ENCODE data around the gene AP2A2. TPM values are rescaled to one million over a fixed set of nuclear protein-coding genes. Genes with fewer than 3 reads are reported as not detected.

The AP2A2 gene
- total RNA-seq, 4 donors from 2014 or later = 33.6 to 76.6 (median 46.4) TPM

DNA sequence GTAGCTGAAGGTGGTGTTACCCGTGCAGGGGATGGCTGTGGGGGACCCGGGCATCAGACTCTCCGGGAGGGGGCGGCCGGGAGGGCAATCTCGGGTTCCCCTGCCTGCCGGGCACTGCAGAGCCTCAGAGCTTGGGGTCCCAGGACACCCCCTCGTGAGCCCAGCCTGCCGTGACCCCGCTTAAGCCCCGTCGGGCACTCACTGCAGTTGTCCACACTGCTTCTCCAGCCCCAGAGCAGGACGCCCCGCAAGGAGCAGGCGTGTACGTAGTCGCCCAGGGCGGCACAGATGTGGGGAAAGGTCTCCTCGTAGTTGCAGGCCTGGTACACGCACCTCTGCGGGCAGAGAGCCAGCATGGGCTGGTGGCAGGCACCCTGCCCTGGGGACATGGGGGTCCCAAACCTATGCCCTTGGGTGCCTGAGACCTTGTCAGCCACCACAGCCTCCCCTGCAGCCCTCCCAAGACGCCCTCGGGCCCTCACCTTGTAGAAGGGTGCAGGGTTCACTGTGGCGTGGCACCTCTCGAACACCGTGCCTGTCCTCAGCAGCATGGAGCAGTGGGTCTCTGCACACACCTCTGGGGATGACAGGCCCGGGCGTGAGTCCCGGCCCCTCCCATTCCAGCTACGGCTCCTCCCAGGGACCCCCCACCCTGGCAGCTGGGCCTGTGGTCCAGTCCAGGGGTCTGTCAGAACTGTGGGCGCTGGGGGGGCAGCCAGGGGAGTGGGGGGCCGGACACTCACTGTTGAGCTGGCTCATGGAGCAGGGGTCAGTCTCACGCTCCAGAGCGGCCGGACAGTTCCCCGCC lies 102.0 kb downstream of the AP2A2 start:
- H3K4me3 ChIP-seq (ENCODE audit: low read depth, poor library complexity, severe bottlenecking) = no peak overlapping the region
- intact Hi-C loops (cut with DNase I; ENCODE audit: low total_unique reads) = no loop called here
- 66 to 73% methylated on average over 22 to 31 of the region's 36 CpGs for WGBS, 2 donors
- no peak for DNase-seq (ENCODE audit: low spot score in 2 of 2)
- no peak for TF ChIP-seq POLR2A (IDR thresholded peaks at IDR 0.05)
- TF ChIP-seq, protein P1, sequence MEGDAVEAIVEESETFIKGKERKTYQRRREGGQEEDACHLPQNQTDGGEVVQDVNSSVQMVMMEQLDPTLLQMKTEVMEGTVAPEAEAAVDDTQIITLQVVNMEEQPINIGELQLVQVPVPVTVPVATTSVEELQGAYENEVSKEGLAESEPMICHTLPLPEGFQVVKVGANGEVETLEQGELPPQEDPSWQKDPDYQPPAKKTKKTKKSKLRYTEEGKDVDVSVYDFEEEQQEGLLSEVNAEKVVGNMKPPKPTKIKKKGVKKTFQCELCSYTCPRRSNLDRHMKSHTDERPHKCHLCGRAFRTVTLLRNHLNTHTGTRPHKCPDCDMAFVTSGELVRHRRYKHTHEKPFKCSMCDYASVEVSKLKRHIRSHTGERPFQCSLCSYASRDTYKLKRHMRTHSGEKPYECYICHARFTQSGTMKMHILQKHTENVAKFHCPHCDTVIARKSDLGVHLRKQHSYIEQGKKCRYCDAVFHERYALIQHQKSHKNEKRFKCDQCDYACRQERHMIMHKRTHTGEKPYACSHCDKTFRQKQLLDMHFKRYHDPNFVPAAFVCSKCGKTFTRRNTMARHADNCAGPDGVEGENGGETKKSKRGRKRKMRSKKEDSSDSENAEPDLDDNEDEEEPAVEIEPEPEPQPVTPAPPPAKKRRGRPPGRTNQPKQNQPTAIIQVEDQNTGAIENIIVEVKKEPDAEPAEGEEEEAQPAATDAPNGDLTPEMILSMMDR (IDR thresholded peaks at IDR 0.05) = no peak

DNA sequence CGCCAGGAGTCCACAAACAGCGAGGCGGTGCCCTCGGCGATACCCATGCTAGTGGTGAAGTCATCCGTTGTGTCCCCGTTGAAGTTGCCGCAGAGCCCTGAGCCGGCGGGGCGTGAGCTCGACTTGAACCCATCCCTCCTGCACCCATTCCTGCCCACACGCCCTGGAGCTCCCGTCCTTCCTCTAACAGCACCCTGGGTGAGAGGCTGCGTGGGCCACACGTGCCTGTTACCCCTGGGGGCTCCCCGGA lies 102.5 kb downstream of the AP2A2 start:
- no peak for DNase-seq (ENCODE audit: low spot score in 2 of 2)
- intact Hi-C loops (cut with DNase I; ENCODE audit: low total_unique reads) = no loop called here
- 67 to 77% methylated on average over 7 to 17 of the region's 17 CpGs for WGBS, 2 donors
- TF ChIP-seq POLR2A (IDR thresholded peaks at IDR 0.05) = no peak
- TF ChIP-seq, protein P1 (IDR thresholded peaks at IDR 0.05) = no peak
- H3K4me3 ChIP-seq (ENCODE audit: low read depth, poor library complexity, severe bottlenecking) = no peak overlapping the region

DNA sequence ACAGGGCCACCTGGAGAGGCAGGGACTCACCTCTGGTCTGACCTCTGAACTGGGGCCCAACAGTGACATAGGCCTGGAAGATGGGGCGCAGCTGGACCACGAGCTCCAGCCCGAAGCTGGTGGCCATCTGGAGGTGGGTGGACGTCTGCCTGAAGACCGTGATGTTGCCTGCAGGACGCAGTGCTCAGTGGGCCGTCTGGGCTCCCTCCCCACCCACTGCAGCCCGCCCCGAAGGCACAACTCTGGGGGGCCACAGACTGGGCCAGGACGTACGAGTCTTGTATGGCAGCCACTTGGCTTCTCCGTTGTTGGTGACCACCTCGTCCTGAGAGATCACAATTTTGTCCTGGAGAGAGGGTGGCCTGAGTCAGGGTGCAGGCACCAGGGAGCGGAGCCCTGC lies 102.9 kb downstream of the AP2A2 start:
- TF ChIP-seq POLR2A (IDR thresholded peaks at IDR 0.05) = no peak
- TF ChIP-seq, protein P1 (IDR thresholded peaks at IDR 0.05) = no peak
- H3K4me3 ChIP-seq (ENCODE audit: low read depth, poor library complexity, severe bottlenecking) = no peak overlapping the region
- no peak for DNase-seq (ENCODE audit: low spot score in 2 of 2)
- 61 to 74% methylated on average over 7 to 14 of the region's 14 CpGs for WGBS, 2 donors
- intact Hi-C loops (cut with DNase I; ENCODE audit: low total_unique reads) = no loop called here

DNA sequence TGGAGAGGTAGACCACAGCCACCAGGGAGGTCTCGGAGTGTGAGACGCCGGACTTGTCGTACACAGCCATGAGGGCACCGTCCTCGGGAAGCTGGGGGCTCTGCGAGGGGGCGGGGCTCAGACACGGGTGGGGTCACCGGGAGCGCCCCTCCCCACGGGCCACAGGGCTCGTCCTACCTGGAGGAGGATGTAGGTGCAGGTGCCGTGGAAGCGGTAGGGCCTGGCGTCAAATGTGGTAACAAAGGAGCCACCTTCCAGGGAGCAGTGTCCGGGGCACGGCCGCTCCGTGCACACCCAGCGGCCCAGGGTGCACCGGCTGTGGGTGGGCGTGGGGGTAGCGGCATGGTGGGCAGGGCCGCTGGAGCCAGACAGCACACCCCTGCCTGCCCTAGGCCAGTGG lies 103.4 kb downstream of the AP2A2 start:
- no peak for TF ChIP-seq POLR2A (IDR thresholded peaks at IDR 0.05)
- TF ChIP-seq, protein P1 (IDR thresholded peaks at IDR 0.05) = no peak
- 64 to 71% methylated on average over 23 to 25 of the region's 25 CpGs for WGBS, 2 donors
- DNase-seq (ENCODE audit: low spot score in 2 of 2) = no peak
- no peak overlapping the region for H3K4me3 ChIP-seq (ENCODE audit: low read depth, poor library complexity, severe bottlenecking)
- intact Hi-C loops (cut with DNase I; ENCODE audit: low total_unique reads) = no loop called here

DNA sequence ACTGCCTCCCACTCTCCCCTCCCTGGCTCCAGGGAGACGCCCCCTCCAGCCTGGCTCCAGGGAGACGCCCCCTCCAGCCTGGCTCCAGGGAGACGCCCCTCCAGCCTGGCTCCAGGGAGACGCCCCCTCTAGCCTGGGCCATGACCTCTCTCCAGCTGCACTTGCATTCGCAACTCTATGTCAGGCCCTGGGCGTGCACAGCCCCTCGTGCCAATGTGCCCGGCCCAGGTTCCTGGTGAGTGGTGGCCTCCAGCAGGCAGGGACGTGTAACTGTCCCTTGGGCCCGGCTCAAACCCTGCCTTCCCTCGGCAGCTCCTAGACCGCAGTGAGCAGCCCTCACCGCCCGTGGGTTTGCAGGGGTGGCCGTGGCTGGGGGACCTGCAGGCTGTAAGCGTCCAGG lies 104.0 kb downstream of the AP2A2 start:
- TF ChIP-seq, protein P1 (IDR thresholded peaks at IDR 0.05) = no peak
- TF ChIP-seq POLR2A (IDR thresholded peaks at IDR 0.05) = no peak
- DNase-seq (ENCODE audit: low spot score in 2 of 2) = no peak
- 17 to 43% methylated on average over 1 to 7 of the region's 16 CpGs for WGBS, 2 donors
- H3K4me3 ChIP-seq (ENCODE audit: low read depth, poor library complexity, severe bottlenecking) = no peak overlapping the region
- intact Hi-C loops (cut with DNase I; ENCODE audit: low total_unique reads) = no loop called here

DNA sequence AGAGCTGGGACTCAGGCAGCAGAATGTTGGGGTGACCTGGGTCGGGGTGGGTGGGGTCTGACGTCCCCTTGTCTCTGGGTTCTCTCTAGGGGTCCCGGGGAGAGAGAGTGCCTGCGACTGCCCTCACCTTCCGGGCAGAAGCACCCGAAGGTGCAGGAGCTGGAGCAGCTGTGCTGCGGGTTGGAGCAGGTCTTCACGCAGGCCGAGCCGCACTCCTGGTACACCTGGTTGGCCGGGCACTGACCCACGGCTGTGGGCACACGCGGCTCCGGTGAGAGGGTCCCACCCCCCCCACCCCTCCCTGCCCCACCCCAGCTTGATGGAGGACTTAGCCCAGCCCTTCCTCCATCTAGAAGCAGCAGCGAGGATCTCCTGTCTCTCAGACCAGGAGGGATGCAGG lies 104.4 kb downstream of the AP2A2 start:
- 41 to 49% methylated on average over 10 to 12 of the region's 16 CpGs for WGBS, 2 donors
- intact Hi-C loops (cut with DNase I; ENCODE audit: low total_unique reads) = no loop called here
- no peak for DNase-seq (ENCODE audit: low spot score in 2 of 2)
- TF ChIP-seq, protein P1 (IDR thresholded peaks at IDR 0.05) = no peak
- TF ChIP-seq POLR2A (IDR thresholded peaks at IDR 0.05) = no peak
- H3K4me3 ChIP-seq (ENCODE audit: low read depth, poor library complexity, severe bottlenecking) = no peak overlapping the region

Data from lower leg skin (tissue), 4 donors.